BLaER1 treated with 17β-estradiol and CSF1 and Interleukin-3, amounts not matched to agents 10 nM and 100 nM (cell line): ENCODE measurements around the gene LRIG2.

ENCODE experiments used
- H3K27ac ChIP-seq, 11 experiments: shearing (Covaris generic); formaldehyde crosslinking; 2 replicates each; pipeline ENCODE4 v1.8.1; 2022
- H3K27me3 ChIP-seq, 11 experiments: shearing (Covaris generic); formaldehyde crosslinking; 2 replicates each; pipeline ENCODE4 v1.8.1; 2022
- H3K36me3 ChIP-seq, 11 experiments: shearing (Covaris generic); formaldehyde crosslinking; 2 replicates each; pipeline ENCODE4 v1.8.1; 2022
- H3K4me1 ChIP-seq, 10 experiments: shearing (Covaris generic); formaldehyde crosslinking; 2 replicates each; pipeline ENCODE4 v1.8.1; 2022
- H3K4me2 ChIP-seq, 11 experiments: shearing (Covaris generic); formaldehyde crosslinking; 2 replicates each; pipeline ENCODE4 v1.8.1; 2022
- H3K4me3 ChIP-seq, 10 experiments: shearing (Covaris generic); formaldehyde crosslinking; 2 replicates each; pipeline ENCODE4 v1.8.1; 2022
- H3K9ac ChIP-seq, 11 experiments: shearing (Covaris generic); formaldehyde crosslinking; 2 replicates each; pipeline ENCODE4 v1.8.1; 2022
- H3K9me3 ChIP-seq, 11 experiments: shearing (Covaris generic); formaldehyde crosslinking; replicated peaks in 1 of 11; 2 replicates each; pipeline ENCODE4 v1.8.1; 2022
- H4K20me1 ChIP-seq, 11 experiments: shearing (Covaris generic); formaldehyde crosslinking; 2 replicates each; pipeline ENCODE4 v1.8.1; 2022
- Cebpa-rat ChIP-seq, 11 experiments: shearing (Covaris generic); IDR thresholded peaks; 2 replicates each; pipeline ENCODE4 v1.8.1; 2022

LRIG2 gene

DNA sequence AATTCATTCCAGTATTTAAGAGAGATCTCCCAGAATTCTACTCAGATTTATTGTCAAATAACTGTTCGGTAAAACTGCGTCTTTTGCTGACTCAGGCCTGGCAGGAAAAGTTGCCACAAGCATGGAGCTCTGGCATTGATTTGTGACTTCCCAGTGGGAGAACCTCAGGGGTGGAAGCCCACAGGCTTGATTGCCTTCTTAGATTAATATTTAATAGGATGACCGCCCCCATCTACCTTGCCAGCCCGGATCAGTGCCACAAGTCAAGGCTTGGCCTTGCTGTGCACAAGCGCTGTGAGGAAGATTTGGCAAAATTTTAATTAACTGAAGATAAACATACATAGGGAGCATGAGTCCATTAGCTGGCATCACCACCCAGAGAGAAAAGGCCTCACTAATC lies 93.5 kb downstream of the LRIG2 start:
- Histone ChIP-seq H3K9me3 (peaks cover 3 to 24% (median 10%) of the 10 kb centered on the region in 11 experiments; a peak in 21 of 22 replicates), H3K9ac (no peak overlapping the region), H3K4me1 (peaks cover 0 to 10% (median 8%) of the 10 kb centered on the region in 10 experiments; a peak in 14 of 20 replicates), H3K4me2 (no peak overlapping the region), H3K36me3 (no peaks in the 10 kb centered on the region), H3K27me3 (no peaks in the 10 kb centered on the region), H3K4me3 (no peak overlapping the region), H4K20me1 (no peaks in the 10 kb centered on the region), H3K27ac (peak overlapping the region in 1 of 11 experiments; percentile 25; a peak in 1 of 22 replicates)
- TF ChIP-seq Cebpa-rat (IDR thresholded peaks at IDR 0.05) = no peak

DNA sequence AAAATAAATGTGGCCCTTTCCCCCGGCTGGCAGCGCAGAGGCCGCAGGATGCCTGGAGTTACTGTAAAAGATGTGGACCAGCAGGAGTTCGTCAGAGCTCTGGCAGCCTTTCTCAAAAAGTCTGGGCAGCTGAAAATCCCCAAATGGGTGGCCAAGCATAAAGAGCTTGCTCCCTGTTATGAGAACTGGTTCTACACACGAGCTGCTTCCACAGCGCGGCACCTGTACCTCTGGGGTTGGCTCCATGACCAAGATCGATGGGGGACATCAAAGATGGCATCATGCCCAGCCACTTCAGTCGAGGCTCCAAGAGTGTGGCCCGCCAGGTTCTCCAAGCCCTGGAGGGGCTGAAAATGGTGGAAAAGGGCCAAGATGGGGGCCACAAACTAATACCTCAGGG lies 95.9 kb downstream of the LRIG2 start:
- no peaks in the 10 kb centered on the region for H3K27me3 ChIP-seq
- no peak overlapping the region for H3K27ac ChIP-seq
- H4K20me1 ChIP-seq = no peaks in the 10 kb centered on the region
- H3K4me2 ChIP-seq = no peak overlapping the region
- no peak overlapping the region for H3K4me3 ChIP-seq
- no peaks in the 10 kb centered on the region for H3K36me3 ChIP-seq
- no peak for TF ChIP-seq Cebpa-rat (IDR thresholded peaks at IDR 0.05)
- peaks cover 0 to 10% (median 8%) of the 10 kb centered on the region in 10 experiments; a peak in 14 of 20 replicates for H3K4me1 ChIP-seq
- H3K9ac ChIP-seq = no peak overlapping the region
- peaks cover 24 to 46% (median 31%) of the 10 kb centered on the region in 11 experiments for H3K9me3 ChIP-seq

DNA sequence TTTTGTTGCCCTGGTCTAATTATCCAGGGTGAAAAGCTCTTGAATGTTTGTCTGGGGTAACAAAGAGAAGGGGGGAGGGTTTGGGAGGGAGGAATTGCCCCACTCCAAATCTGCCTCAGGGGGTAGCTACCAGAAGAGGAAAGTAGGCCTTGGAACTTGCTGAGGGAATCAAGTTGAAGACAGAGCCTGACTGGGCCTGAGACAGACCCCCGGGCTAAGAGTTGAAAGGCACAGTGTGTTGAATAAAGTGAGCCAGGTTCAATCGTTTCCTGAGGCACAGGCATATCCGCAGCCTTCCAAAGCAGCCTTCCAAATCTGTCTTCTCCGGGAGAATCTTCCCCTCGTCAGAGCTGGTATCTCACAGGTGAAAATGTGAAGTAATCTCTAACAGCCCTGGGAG lies 96.6 kb downstream of the LRIG2 start:
- Histone ChIP-seq H4K20me1 (no peaks in the 10 kb centered on the region), H3K36me3 (no peaks in the 10 kb centered on the region), H3K9me3 (peaks cover 24 to 46% (median 31%) of the 10 kb centered on the region in 11 experiments), H3K27me3 (no peaks in the 10 kb centered on the region), H3K4me2 (no peak overlapping the region), H3K4me1 (peaks cover 0 to 10% (median 8%) of the 10 kb centered on the region in 10 experiments; a peak in 14 of 20 replicates), H3K27ac (no peak overlapping the region), H3K4me3 (no peak overlapping the region), H3K9ac (no peak overlapping the region)
- no peak for TF ChIP-seq Cebpa-rat (IDR thresholded peaks at IDR 0.05)

DNA sequence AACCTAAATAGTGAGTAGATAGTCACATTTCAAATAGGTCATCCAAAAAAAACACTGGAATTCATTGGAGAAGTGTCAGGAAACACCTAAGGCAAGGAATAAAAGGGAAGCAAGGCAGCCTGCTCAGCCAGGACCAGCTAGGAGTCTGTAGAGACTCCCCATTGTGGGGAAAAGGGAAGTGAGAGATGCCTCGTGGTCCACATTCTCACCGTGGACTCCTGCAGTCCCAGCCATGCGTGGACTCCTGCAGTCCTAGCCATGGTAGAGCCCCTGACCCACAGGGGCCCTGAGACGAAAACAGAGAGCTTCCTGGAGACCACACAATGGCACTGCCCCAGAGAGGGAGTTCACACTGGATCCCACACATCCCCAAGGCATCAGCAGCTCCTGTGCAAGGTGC lies 97.5 kb downstream of the LRIG2 start:
- no peak overlapping the region for H3K9ac ChIP-seq
- peaks cover 24 to 38% (median 31%) of the 10 kb centered on the region in 11 experiments for H3K9me3 ChIP-seq
- no peaks in the 10 kb centered on the region for H3K27me3 ChIP-seq
- H3K4me2 ChIP-seq = no peak overlapping the region
- H3K36me3 ChIP-seq = no peaks in the 10 kb centered on the region
- H3K4me3 ChIP-seq = no peak overlapping the region
- TF ChIP-seq Cebpa-rat (IDR thresholded peaks at IDR 0.05) = no peak
- H3K27ac ChIP-seq = no peak overlapping the region
- peaks cover 0 to 5% (median 3%) of the 10 kb centered on the region in 10 experiments; a peak in 14 of 20 replicates for H3K4me1 ChIP-seq
- no peaks in the 10 kb centered on the region for H4K20me1 ChIP-seq

DNA sequence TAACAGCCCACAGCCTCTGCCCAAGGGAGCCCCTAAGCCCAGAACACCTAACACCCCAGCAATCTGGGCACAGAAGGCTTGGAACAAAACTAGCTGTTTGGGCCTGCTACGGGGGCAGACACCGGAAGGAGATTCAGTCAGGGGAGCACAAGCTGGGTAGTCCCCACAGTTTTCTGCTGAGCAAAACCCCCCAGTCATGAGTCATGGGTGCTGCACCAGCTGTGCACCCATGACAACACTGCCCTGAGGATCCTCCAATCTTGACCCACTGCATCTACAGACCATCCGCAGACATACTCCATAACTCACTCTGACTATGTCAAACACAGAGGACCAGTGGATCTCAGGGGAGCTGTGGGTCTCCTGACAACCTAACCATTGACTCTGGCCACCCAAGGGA lies 105.1 kb downstream of the LRIG2 start:
- peaks cover 4 to 7% (median 6%) of the 10 kb centered on the region in 11 experiments; a peak in 18 of 22 replicates for H3K9me3 ChIP-seq
- no peak overlapping the region for H3K27ac ChIP-seq
- no peak overlapping the region for H3K9ac ChIP-seq
- no peaks in the 10 kb centered on the region for H3K36me3 ChIP-seq
- no peaks in the 10 kb centered on the region for H4K20me1 ChIP-seq
- H3K27me3 ChIP-seq = no peaks in the 10 kb centered on the region
- no peak for TF ChIP-seq Cebpa-rat (IDR thresholded peaks at IDR 0.05)
- no peaks in the 10 kb centered on the region for H3K4me1 ChIP-seq
- no peak overlapping the region for H3K4me3 ChIP-seq
- H3K4me2 ChIP-seq = no peak overlapping the region

DNA sequence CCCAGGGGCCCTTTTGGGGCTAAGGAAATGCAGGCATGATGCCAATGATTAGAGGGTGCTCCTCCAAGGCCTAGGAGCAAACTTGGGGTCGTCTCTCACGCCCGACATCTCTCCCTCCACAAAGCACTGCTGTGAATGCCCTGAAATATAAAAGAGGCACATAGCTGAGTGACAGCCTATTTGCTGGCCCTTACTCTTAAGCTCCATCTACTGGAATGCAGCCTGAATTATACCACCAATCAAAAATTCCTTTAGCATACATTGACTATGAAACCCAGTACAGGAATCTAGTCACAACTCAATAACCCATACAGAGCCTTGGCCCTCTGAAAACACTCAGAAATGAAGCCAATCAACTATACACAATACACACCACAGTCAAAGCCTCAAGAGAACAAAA lies 105.5 kb downstream of the LRIG2 start:
- no peak overlapping the region for H3K4me2 ChIP-seq
- H3K9ac ChIP-seq = no peak overlapping the region
- no peaks in the 10 kb centered on the region for H3K4me1 ChIP-seq
- H3K9me3 ChIP-seq = peaks cover 1 to 3% (median 2%) of the 10 kb centered on the region in 11 experiments; a peak in 18 of 22 replicates
- no peak for TF ChIP-seq Cebpa-rat (IDR thresholded peaks at IDR 0.05)
- no peak overlapping the region for H3K4me3 ChIP-seq
- H3K36me3 ChIP-seq = no peaks in the 10 kb centered on the region
- H4K20me1 ChIP-seq = no peaks in the 10 kb centered on the region
- H3K27ac ChIP-seq = no peak overlapping the region
- no peaks in the 10 kb centered on the region for H3K27me3 ChIP-seq
